ENCODE measurements around the gene DNAL4. TPM values are rescaled to one million over a fixed set of nuclear protein-coding genes. Genes with fewer than 3 reads are reported as not detected.

DNAL4 gene
- total RNA-seq, 1 experiment from 2014 or later: 8.3 TPM

- H3K79me2 ChIP-seq (ENCODE audit: insufficient read depth, low read length): no peaks in the 10 kb centered on the region
- H3K4ac ChIP-seq (ENCODE audit: low read depth, low read length): no peak overlapping the region
- Mint-ChIP-seq H3K4me3 (no peak overlapping the region), H3K27ac (no peak overlapping the region), H3K36me3 (ENCODE audit: insufficient read depth in 1 of 3, low read depth in 3 of 3) (no peaks in the 10 kb centered on the region), H3K9me3 (no peaks in the 10 kb centered on the region), H3K4me1 (peaks cover 9 to 14% of the 10 kb centered on the region in 2 experiments; a peak in 3 of 4 replicates), H3K27me3 (ENCODE audit: low read depth) (no peaks in the 10 kb centered on the region; the same call in none of the 2 replicates)
- H4K8ac ChIP-seq (replicated peaks; ENCODE audit: insufficient read length, low read depth, low read length): no peak overlapping the region
- no peak overlapping the region for H3K9ac ChIP-seq (ENCODE audit: extremely low read depth, insufficient read length, low read length)
- H2BK15ac ChIP-seq (ENCODE audit: low read depth, low read length): no peak overlapping the region
- no peak overlapping the region for H3K27ac ChIP-seq (ENCODE audit: insufficient read length, low read depth, low read length)
- H2AK5ac ChIP-seq (ENCODE audit: insufficient read length, low read length): no peak overlapping the region
- no CpG with 5 or more reads among the region's 11 CpGs for WGBS (ENCODE audit: extremely low coverage, insufficient read length, low lambda C conversion rate)
- H4K91ac ChIP-seq (ENCODE audit: insufficient read length, low read depth, low read length): no peak overlapping the region
- no peak for TF ChIP-seq CTCF (conservative IDR thresholded peaks at IDR 0.05)
- no peak overlapping the region for H3K23ac ChIP-seq (ENCODE audit: insufficient read length, low read depth, low read length)
- H3K9me3 ChIP-seq (ENCODE audit: control insufficient read depth, low read depth, low read length): no peaks in the 10 kb centered on the region
- no peak overlapping the region for H2BK120ac ChIP-seq (ENCODE audit: low read depth, low read length, poor library complexity, severe bottlenecking)
- no peak for DNase-seq
- no peak overlapping the region for H3K56ac ChIP-seq (ENCODE audit: insufficient read length, low read depth, low read length)
- peaks cover 2% of the 10 kb centered on the region for H3K23me2 ChIP-seq (ENCODE audit: insufficient read length, low read depth, low read length, poor library complexity, severe bottlenecking)
- no peak overlapping the region for H2AFZ ChIP-seq (ENCODE audit: low read length)
- no peak overlapping the region for H2BK20ac ChIP-seq (ENCODE audit: low read depth, low read length, poor library complexity, severe bottlenecking)
- no peaks in the 10 kb centered on the region for H3K4me1 ChIP-seq (ENCODE audit: insufficient read depth, low read length)
- H3T11ph ChIP-seq (ENCODE audit: low read length): no peak overlapping the region
- no peak overlapping the region for H3K4me2 ChIP-seq (ENCODE audit: insufficient read depth, insufficient read length, low read length)
- H4K5ac ChIP-seq (ENCODE audit: insufficient read length, low read depth, low read length): no peak overlapping the region
- H3K18ac ChIP-seq (ENCODE audit: insufficient read length, low read depth, low read length): no peak overlapping the region
- H2BK5ac ChIP-seq (ENCODE audit: insufficient read length, low read length): no peak overlapping the region
- no peak overlapping the region for H3K14ac ChIP-seq (ENCODE audit: insufficient read depth, low read length)
- H2BK12ac ChIP-seq (ENCODE audit: insufficient read length, low read depth, low read length): no peak overlapping the region
- H4K20me1 ChIP-seq (ENCODE audit: control insufficient read depth, insufficient read depth, insufficient read length): no peaks in the 10 kb centered on the region
- no peaks in the 10 kb centered on the region for H3K79me1 ChIP-seq (ENCODE audit: insufficient read depth, low read depth, low read length, poor library complexity, severe bottlenecking)
- H3K27me3 ChIP-seq (ENCODE audit: insufficient read depth, low read length): no peaks in the 10 kb centered on the region
Observed at GRCh38 chr22:38762551-38762983, 31.4 kb downstream of the DNAL4 start.
